Sigmoid colon (tissue), 4 donors: ENCODE results near the gene TRERF1.

Experiments used
- CTCF ChIP-seq, 4 experiments: fragments of 450-650 bp in 3 of 4; fragments of 200-600 bp in 1 of 4; IDR thresholded peaks; one replicate each; pipeline ENCODE4 v1.5.1; 2016 to 2019; ENCODE audit warnings: antibody characterized with exemption in 4 of 4, mild to moderate bottlenecking in 3 of 4, moderate library complexity in 2 of 4
- EP300 ChIP-seq, 4 donors: sonication (generic); formaldehyde crosslinking; IDR thresholded peaks; one replicate each; pipeline ENCODE4 v1.6.1; 2017; ENCODE audit warnings: antibody characterized with exemption in 4 of 4
- POLR2A ChIP-seq, 2 donors: fragments of 450-650 bp; IDR thresholded peaks; one replicate each; pipeline ENCODE4 v1.6.1; 2016; ENCODE audit warnings: antibody characterized with exemption in 2 of 2, mild to moderate bottlenecking in 2 of 2, moderate library complexity in 2 of 2

- no peak for TF ChIP-seq POLR2A (IDR thresholded peaks at IDR 0.05)
- no peak for TF ChIP-seq EP300 (IDR thresholded peaks at IDR 0.05)
- no peak for TF ChIP-seq CTCF (IDR thresholded peaks at IDR 0.05)
These were observed 269.6 kb downstream of the TRERF1 start for GRCh38 chr6:42182101-42182500.
